Islet precursor cell (in vitro differentiated cells): ENCODE results near the gene GNL3.

Source experiments
- DNase-seq: peaks from one replicate; pipeline ENCODE4 v3.0.0-alpha.2; 2018

Gene GNL3

DNA sequence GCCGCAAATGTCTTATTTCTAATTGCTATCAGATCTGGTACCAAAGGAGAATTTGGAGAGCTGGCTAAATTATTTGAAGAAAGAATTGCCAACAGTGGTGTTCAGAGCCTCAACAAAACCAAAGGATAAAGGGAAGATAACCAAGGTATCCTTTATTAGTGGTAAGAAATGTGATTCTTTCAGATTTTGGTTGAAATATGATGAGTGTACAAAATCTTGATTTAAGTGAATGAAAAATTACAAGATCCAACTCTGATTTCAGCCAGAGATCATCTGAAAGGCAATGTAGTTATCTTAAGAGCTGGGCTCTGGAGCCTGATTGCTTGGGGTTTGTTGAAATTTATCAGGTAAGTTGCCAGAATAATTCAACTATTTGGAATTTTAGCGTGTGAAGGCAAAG is 4.7 kb downstream of the GNL3 start:
- no peak for DNase-seq

- DNase-seq: no peak
Measured at GRCh38 chr3:52693071-52693470, 7.2 kb downstream of the GNL3 start.

GRCh38 chr3:52694528-52695189 is 8.8 kb downstream of the GNL3 start:
- DNase-seq: no peak

DNA sequence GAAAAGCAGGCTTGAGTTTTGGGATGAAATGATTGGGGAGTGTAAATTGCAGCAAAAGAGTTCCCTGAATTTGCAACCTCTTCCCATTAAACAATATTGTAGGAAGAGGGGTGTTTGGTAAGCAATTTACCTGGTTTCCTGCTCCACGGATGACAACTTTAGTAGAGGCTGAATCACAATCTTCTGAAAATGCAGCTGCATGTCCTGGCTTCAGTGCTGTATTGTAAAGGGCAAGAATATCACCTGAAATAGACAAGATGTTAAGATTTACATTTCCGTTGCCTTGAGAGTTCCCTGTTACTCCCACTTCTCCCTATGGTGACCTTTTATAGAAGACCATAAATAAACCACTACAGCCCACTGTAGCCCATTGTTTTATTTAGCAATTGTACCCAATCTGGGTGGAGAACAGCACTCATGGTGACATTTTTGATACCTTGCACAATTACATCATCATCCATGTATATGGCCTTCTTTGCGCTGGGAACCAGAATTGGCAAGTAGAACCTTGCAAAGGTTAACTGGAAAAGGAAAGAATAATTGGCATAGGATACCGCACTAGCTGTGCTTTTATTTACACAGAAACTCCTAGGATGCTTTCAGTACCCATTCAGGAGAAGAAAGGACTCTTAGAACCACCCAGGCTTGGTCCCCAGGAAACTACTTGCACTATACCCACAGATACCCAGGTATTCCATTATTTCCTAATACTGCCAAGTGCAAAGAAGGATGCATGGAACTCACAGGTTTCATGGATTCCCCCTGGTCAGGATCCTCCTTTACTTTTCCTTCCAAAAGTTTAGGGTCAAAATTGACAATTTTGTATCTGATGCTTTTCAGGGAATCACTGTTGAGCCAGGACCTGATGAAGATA is 10.2 kb downstream of the GNL3 start:
- no peak for DNase-seq

DNA sequence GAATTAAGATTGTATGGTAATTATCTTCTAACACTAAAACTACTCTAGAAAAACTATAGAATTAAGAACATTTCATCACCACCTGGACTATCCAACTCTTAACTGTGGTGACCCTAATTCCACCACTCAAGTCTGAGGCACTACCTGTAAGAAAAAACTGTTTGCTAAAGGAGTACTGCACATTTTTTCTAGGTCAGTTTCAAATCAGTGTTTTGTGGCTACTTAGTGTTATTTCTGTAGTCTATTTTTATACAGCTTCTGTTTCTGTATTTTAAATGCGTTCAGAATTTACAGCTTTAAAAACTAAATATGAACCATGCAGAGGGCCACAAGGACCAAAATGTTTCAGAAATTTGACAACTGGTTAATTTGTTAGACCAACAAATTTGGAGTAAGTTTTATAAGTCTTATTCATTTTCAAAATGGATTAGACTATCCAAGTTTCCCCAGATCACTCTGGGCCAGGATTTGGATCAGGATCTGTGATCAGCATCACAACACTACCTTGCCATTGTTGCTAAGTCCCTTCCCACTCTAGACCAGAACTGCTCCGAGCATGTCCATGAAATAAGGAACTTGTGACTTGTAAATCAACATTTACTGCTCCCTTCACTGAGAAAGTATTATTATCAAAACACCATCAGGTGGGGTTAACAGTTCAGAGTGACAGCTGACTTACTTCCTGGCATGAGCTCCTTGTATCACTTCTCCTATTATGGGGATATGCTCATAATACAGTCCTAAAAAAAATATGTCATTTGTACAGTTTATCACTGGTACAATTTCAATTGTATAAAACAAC is 11.2 kb downstream of the GNL3 start:
- no peak for DNase-seq

DNA sequence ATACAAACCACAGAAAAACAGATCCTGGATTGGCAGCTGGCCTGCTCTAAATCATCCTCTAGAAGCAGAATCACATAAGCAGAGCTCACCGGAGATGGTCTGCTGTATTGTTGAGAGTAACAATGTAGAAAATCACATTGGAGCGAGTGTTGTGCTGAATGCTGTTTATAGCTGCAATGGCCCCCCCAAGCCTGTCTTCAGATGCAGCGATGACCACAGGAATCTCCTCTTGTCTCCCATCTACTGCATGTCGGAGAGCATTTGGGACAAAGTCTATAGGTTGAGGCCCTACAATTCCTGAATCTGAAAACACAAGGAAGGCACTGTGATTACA is 11.8 kb downstream of the GNL3 start:
- DNase-seq: no peak

DNA sequence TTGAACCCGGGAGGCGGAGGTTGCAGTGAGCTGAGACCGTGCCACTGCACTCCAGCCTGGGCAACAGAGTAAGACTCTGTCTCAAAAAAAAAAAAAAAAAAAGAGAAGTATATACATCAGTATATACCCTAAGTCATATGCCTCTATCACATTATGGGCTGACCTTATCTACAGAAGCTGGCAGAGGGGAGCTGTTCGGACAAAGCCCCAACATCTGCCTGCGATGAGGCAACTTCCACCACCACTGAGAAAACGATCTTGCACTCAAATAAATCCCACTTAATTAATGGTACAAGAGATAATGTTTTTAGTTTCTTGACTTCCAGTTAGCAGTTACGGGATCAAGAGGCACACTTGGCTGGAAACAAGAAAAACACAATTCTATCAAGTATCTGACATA is 17.5 kb downstream of the GNL3 start:
- DNase-seq: no peak

- DNase-seq: peak; percentile 67
Measured at GRCh38 chr3:52704611-52705437, 19.0 kb downstream of the GNL3 start.

DNA sequence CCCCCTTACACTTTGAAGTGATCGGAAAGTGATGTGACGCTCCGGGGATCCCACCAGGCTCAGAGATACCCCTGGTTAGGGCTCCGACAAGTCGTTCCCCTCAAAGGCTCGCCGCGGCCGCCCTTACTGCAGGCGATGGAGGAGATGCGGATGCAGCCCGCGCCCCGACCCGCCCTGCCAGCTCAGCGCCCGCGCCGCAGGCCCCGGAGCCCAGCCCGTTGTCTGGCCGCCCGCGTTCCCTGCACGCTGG is 19.5 kb downstream of the GNL3 start:
- DNase-seq: no peak

- peak; percentile 89 for DNase-seq
Measured at GRCh38 chr3:52705688-52706686, 20.2 kb downstream of the GNL3 start, which contains the start of the genes GLT8D1 and SPCS1. Gene GLT8D1 (minus strand): TSS chr3:52705791. CDS start chr3:52700460, 5,331 bp downstream. Gene SPCS1 (plus strand): TSS chr3:52706106. CDS start chr3:52706247, 141 bp downstream.

GRCh38 chr3:52707585-52707984 is 21.8 kb downstream of the GNL3 start:
- no peak for DNase-seq

DNA sequence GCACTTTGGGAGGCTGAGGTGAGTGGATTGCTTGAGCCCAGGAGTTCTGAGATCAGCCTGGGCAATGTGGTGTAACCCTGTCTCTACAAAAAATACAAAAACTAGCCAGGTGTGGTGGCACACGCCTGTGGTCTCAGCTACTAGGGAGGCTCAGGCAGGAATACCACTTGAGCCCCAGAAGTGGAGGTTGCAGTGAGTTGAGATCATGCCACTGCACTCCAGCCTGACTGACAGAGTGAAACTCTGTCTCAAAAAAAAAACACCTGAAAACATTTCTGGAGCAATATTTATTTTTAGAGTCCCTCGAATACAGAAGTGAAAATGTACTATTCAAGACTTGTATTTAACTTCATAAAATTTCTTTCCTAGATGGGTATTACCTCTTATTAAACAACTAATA is 24.7 kb downstream of the GNL3 start:
- DNase-seq: no peak

DNA sequence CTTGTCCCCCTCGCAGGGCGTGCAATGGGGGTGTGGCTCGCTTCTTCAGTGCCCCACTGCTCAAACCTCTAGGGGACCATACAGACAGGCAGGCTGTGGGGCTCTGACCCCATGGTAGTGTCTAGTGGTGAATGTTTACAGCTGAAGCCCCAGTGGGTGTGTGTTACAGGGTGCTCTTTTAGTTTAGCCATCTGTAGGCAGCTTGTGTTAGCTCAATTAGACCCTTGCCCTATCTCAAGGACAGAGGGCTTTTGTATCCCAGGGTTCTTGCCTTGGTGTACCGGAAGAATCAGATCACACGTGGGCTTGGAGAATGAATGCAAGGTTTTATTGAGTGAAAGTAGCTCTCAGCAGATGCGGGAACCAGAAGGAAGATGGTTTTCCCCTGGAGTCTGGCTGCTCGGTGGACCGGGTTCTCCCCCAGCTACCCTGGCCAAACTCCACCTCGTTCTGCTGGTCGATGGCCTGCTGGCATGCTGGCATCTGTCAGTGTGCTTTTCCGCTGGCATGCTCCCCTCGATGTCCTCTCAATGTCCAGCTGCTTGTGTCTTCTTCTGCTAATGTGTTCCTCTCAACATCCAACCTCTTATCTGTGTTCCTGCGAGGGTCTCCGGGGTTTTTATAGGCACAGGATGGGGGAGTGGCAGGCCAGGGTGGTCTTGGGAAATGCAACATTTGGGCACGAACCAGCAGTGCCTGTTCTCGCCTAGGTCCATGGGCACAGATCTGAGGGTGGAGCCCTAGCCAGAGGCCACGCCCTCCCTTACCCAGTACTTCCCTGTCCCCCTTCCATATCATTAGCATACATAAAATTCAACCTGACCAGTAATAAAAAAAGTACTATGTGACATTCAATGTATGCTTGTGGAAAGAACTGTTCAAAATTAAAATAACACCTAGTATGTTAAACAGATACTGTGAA is 26.7 kb downstream of the GNL3 start:
- DNase-seq: no peak

GRCh38 chr3:52714335-52715302 is 28.8 kb downstream of the GNL3 start:
- peak; percentile 87 for DNase-seq

DNA sequence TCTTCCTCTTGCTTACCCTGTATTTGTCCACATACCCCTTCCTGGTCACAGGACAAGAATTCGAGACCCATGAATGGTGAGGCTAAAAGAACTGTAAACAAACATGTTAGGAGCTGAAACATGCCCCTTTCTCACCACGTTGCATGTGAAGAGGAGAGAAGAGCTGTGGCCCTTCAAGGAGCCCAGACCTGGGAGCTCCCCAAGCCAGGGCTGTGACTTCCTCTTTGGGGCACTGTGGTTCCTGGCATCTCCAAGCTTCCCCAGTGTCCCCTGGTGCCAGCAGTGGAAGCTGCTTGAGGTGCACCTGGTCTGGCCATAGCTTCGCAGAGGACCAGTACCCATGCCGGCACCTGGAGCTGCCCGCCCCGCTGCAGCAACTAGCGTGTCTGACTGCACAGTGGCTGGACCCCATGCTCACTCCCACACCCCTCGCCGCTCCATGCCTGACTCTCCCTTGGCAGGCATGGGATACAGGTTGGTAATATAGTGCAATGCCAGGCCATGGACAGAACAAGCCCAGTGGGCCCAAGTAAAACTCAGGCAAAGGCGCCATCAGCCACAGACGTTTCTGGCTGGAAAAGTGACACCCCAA is 30.0 kb downstream of the GNL3 start:
- DNase-seq: no peak

- DNase-seq: no peak
Measured at GRCh38 chr3:52719618-52720017, 33.8 kb downstream of the GNL3 start.

DNA sequence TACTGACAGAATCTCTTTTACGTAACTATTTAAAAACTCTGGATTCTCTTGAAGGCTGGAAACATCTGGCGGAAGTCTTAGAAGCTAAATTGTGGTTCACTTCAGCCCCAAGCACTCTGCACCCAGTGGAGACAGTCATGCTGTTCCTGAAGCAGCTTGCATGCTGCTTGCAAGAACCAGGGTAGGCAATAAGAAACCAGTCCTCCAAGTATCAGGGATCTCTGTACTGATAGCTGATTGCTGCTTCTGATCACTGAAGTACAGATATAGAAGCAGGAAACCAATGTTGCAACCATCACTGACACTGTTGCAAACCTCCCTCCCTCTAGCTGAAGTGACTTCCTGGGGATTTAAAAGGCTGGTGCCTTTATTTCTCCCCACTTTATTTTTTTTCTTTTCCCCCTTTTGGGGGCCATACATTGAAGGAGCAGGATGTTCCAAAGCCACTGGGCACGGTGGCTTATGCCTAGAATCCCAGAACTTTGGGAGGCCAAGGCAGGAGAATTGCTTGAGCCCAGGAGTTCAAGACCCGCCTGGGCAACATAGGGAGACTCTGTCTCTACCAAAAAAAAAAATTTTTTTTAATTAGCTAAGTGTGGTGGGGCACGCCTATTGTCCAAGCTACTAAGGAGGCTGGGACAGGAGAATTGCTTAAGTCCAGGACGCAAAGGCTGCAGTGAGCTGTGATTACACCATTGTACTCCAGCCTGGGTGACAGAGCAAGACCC is 35.3 kb downstream of the GNL3 start:
- no peak for DNase-seq

DNA sequence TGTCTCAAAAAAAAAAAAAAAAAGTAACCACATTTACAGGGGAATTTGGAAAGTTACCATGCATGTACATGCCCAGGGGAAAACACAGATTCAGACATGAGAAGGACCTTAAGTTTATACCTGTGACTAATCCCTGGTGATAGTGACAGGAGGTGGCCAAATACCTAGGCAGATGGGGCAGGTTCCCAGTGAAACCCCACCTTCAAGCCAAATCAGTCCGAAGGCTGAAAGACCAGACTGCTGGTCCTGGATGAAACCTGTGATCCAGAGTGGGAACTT is 35.8 kb downstream of the GNL3 start:
- no peak for DNase-seq
